Measurements from ENCODE around the gene SUN3.

The SUN3 gene

DNA sequence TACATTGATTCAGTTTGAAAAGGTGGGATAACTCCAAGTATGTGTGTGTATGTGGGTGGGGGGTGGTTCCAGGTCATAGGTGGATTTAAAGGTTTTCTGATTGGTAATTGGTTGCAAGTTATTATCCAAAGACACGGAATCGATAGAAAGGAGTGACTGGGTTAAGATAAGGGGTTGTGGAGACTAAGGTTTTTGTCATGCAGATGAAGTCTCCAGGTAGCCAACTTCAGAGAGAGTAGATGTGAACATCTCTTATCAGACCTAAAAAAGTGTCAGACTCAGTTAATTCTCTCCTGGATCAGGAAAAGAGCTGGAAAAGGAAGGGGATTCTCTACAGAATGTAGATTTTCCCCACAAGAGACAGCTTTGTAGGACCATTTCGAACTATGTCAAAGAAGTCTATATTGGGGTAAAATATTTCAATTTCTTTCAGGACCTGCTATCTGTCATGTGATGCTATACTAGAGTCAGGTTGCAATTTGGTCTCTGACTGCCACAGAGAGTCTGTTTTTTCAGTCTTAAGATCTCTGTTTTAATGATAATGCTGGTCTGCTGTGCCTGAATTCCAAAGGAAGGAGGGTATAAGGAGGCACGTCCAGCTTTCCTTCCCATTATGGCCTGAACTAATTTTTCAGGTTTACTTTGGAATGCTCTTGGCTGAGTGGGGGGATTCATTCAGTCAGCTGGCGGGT is 10.1 kb upstream of the SUN3 start:
- Histone ChIP-seq H4K20me1 (ENCODE audit: insufficient read depth, low read length) (no peaks in the 10 kb centered on the region), H3F3A (ENCODE audit: insufficient read depth, low read length) (no peaks in the 10 kb centered on the region), H3K9me2 (replicated peaks; ENCODE audit: insufficient read depth, low read length) (no peaks in the 10 kb centered on the region), H3K27ac (ENCODE audit: low read length) (no peak overlapping the region), H3K27me3 (replicated peaks; ENCODE audit: insufficient read depth, low read length) (peaks cover 9% of the 10 kb centered on the region; the same call in 1 of the 2 replicates), H3K79me2 (ENCODE audit: low read length) (no peaks in the 10 kb centered on the region), H3K4me3 (ENCODE audit: low read length) (no peak overlapping the region), H2AFZ (ENCODE audit: low read length) (no peak overlapping the region), H3K9me3 (replicated peaks; ENCODE audit: insufficient read depth, low read length) (no peaks in the 10 kb centered on the region), H3K4me1 (ENCODE audit: low read length) (no peaks in the 10 kb centered on the region), H3K9ac (ENCODE audit: low read length) (no peak overlapping the region), H3K4me2 (ENCODE audit: low read depth, low read length) (no peak overlapping the region), H3K36me3 (replicated peaks; ENCODE audit: insufficient read depth, low read length) (no peaks in the 10 kb centered on the region)
- no peak for DNase-seq
- TF ChIP-seq, protein P1, sequence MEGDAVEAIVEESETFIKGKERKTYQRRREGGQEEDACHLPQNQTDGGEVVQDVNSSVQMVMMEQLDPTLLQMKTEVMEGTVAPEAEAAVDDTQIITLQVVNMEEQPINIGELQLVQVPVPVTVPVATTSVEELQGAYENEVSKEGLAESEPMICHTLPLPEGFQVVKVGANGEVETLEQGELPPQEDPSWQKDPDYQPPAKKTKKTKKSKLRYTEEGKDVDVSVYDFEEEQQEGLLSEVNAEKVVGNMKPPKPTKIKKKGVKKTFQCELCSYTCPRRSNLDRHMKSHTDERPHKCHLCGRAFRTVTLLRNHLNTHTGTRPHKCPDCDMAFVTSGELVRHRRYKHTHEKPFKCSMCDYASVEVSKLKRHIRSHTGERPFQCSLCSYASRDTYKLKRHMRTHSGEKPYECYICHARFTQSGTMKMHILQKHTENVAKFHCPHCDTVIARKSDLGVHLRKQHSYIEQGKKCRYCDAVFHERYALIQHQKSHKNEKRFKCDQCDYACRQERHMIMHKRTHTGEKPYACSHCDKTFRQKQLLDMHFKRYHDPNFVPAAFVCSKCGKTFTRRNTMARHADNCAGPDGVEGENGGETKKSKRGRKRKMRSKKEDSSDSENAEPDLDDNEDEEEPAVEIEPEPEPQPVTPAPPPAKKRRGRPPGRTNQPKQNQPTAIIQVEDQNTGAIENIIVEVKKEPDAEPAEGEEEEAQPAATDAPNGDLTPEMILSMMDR (IDR thresholded peaks at IDR 0.05; ENCODE audit: low read length) = no peak
- no peak for TF ChIP-seq EZH2 (optimal IDR thresholded peaks at IDR 0.05; ENCODE audit: low read depth, low read length)

DNA sequence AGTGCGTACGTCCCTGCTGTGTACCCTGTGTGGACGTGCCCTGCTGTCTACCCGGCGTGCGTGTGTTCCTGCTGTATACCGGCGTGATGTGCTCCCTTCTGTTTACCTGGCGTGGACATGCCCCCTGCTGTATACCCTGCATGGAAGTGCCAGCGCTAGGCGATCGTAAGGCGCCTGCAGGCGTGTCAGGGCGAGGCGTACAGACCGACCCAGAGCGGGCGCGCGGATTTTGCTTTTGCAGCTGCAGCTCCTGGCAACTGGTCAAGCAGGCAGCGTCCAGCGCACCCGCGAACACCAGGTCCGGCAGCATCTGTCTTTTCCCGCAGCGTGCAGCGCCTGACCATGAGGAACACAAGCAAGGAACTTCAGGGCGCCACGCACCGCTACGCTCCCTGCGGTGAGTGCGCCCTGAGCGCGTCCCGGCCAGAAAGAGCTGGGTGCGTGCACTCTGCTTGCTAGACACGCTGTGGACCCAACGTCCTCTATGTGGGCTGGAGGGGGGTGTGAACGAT is 7.1 kb upstream of the SUN3 start:
- Histone ChIP-seq H3K4me3 (ENCODE audit: low read length) (peak overlapping the region; percentile 67), H3K4me2 (ENCODE audit: low read depth, low read length) (peak overlapping the region; percentile 93), H3K27ac (ENCODE audit: low read length) (no peak overlapping the region), H3K9me3 (replicated peaks; ENCODE audit: insufficient read depth, low read length) (no peaks in the 10 kb centered on the region), H3K27me3 (replicated peaks; ENCODE audit: insufficient read depth, low read length) (peaks cover 9% of the 10 kb centered on the region; the same call in 1 of the 2 replicates), H3K9me2 (replicated peaks; ENCODE audit: insufficient read depth, low read length) (no peaks in the 10 kb centered on the region), H4K20me1 (ENCODE audit: insufficient read depth, low read length) (no peaks in the 10 kb centered on the region), H3K79me2 (ENCODE audit: low read length) (no peaks in the 10 kb centered on the region), H3K36me3 (replicated peaks; ENCODE audit: insufficient read depth, low read length) (no peaks in the 10 kb centered on the region), H3K4me1 (ENCODE audit: low read length) (no peaks in the 10 kb centered on the region), H3K9ac (ENCODE audit: low read length) (peak overlapping the region; percentile 36; the same call in 1 of the 2 replicates), H3F3A (ENCODE audit: insufficient read depth, low read length) (no peaks in the 10 kb centered on the region), H2AFZ (ENCODE audit: low read length) (peak overlapping the region; percentile 83)
- no peak for DNase-seq
- TF ChIP-seq, protein P1 (IDR thresholded peaks at IDR 0.05; ENCODE audit: low read length) = no peak
- TF ChIP-seq EZH2 (optimal IDR thresholded peaks at IDR 0.05; ENCODE audit: low read depth, low read length) (no peak), EZH2phosphoT487 (IDR thresholded peaks at IDR 0.05; ENCODE audit: low read length) (no peak)

DNA sequence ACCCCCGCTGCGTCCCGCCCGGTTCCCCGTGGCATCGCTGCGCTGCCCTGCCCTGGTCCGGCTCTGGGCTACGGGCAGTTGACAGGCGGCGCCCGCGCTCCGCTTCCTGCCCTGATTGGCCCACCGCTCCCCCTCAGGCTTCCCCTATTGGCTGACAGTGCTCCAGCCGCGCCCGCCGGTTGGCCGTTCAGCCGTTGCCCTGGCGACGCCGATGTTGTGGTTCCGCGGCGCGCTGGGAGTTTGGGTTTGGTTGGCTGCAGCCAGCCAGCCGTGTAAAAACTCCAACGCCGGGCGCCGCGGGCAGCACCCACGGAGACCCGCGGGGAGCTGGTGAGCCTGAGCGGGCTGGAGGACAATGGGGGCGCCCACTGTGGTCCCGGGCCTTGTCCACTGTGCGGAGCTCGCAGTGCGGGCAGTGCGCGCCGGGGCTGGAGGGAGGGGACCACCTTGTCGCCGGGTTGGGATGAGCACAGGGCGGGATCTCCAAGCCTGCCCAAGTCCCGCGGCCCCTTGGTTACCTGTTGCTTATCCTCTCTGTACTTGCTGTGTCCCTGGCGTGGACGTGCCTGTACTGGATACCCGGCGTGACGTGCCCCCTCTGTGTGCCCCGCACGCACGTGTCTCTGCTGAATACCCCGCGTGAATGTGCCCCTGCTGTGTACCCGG is 6.5 kb upstream of the SUN3 start, which contains the start of gene C7orf57:
C7orf57 (plus strand) TSS at position 243 of the 666 bp plus-strand sequence. CDS start 766 bp downstream, outside the sequence.
- Histone ChIP-seq H3F3A (ENCODE audit: insufficient read depth, low read length) (no peaks in the 10 kb centered on the region), H4K20me1 (ENCODE audit: insufficient read depth, low read length) (no peaks in the 10 kb centered on the region), H3K9me3 (replicated peaks; ENCODE audit: insufficient read depth, low read length) (no peaks in the 10 kb centered on the region), H3K27ac (ENCODE audit: low read length) (no peak within 1 kb of the TSS), H3K9ac (ENCODE audit: low read length) (peak within 1 kb of the TSS; percentile 36; the same call in 1 of the 2 replicates), H3K36me3 (replicated peaks; ENCODE audit: insufficient read depth, low read length) (no peaks in the 10 kb centered on the region), H3K27me3 (replicated peaks; ENCODE audit: insufficient read depth, low read length) (peaks cover 9% of the 10 kb centered on the region; the same call in 1 of the 2 replicates), H3K4me3 (ENCODE audit: low read length) (peak within 1 kb of the TSS; percentile 67), H2AFZ (ENCODE audit: low read length) (peak within 1 kb of the TSS; percentile 83), H3K4me1 (ENCODE audit: low read length) (no peaks in the 10 kb centered on the region), H3K4me2 (ENCODE audit: low read depth, low read length) (peak within 1 kb of the TSS; percentile 93), H3K9me2 (replicated peaks; ENCODE audit: insufficient read depth, low read length) (no peaks in the 10 kb centered on the region), H3K79me2 (ENCODE audit: low read length) (no peaks in the 10 kb centered on the region)
- TF ChIP-seq EZH2 (optimal IDR thresholded peaks at IDR 0.05; ENCODE audit: low read depth, low read length) (no peak), EZH2phosphoT487 (IDR thresholded peaks at IDR 0.05; ENCODE audit: low read length) (no peak)
- TF ChIP-seq, protein P1 (IDR thresholded peaks at IDR 0.05; ENCODE audit: low read length) = no peak
- DNase-seq = peak; percentile 81

Data from MM.1S (cell line).